Measurements from ENCODE around the gene KRTAP10-9.
"Not testable (repeated sequence)": the region's sequence is repeated elsewhere in the genome, so short reads cannot be mapped to it uniquely, and the experiment has no call there.

Gene KRTAP10-9

GRCh38 chr21:44599264-44600029 is 27.4 kb upstream of the KRTAP10-9 start:
- no peak for TF ChIP-seq EZH2phosphoT487 (conservative IDR thresholded peaks at IDR 0.05; ENCODE audit: low read length)
- TF ChIP-seq, protein P1, sequence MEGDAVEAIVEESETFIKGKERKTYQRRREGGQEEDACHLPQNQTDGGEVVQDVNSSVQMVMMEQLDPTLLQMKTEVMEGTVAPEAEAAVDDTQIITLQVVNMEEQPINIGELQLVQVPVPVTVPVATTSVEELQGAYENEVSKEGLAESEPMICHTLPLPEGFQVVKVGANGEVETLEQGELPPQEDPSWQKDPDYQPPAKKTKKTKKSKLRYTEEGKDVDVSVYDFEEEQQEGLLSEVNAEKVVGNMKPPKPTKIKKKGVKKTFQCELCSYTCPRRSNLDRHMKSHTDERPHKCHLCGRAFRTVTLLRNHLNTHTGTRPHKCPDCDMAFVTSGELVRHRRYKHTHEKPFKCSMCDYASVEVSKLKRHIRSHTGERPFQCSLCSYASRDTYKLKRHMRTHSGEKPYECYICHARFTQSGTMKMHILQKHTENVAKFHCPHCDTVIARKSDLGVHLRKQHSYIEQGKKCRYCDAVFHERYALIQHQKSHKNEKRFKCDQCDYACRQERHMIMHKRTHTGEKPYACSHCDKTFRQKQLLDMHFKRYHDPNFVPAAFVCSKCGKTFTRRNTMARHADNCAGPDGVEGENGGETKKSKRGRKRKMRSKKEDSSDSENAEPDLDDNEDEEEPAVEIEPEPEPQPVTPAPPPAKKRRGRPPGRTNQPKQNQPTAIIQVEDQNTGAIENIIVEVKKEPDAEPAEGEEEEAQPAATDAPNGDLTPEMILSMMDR (IDR thresholded peaks at IDR 0.05; ENCODE audit: insufficient read depth, low read length, poor library complexity, severe bottlenecking) = no peak
- H3K9me2 ChIP-seq (replicated peaks; ENCODE audit: insufficient read depth, low read length) = no peaks in the 10 kb centered on the region

DNA sequence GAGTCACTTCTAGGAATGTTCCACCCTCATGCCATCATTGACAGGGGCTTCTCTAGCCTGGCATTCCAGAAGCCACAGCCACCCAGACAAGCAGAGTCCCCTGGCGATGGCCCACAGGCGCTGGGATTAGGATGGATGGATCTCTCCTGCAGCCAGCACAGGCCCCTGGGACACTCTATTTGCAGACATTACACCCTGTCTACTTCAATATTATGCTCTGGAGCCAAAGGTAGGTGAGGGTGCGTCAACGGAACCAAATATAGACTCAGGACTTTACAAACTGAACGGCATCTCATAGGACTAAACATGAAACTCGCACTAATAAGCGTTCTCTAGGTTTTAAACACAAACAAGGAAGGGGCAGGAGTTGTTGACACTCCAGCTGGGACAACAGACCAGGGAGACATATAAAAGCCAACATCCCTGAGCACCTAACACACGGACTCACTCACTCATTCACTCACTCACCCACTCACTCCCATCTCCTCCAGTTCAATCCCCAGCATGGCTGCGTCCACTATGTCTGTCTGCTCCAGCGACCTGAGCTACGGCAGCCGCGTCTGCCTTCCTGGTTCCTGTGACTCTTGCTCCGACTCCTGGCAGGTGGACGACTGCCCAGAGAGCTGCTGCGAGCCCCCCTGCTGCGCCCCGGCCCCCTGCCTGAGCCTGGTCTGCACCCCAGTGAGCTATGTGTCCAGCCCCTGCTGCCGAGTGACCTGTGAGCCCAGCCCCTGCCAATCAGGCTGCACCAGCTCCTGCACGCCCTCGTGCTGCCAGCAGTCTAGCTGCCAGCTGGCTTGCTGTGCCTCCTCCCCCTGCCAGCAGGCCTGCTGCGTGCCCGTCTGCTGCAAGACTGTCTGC is 26.5 kb upstream of the KRTAP10-9 start, which contains the start of gene KRTAP10-7:
Gene KRTAP10-7 (plus strand): TSS at position 480 of the 861 bp plus-strand sequence. CDS start 25 bp downstream, at position 505.
- H3K4me2 ChIP-seq (ENCODE audit: low read depth, low read length, poor library complexity, severe bottlenecking); H3K79me2 ChIP-seq (ENCODE audit: insufficient read depth, low read length); H3K9ac ChIP-seq (ENCODE audit: low read length); H3K27ac ChIP-seq (ENCODE audit: low read depth, low read length); H3K9me2 ChIP-seq (replicated peaks; ENCODE audit: insufficient read depth, low read length); H3K27me3 ChIP-seq (ENCODE audit: low read length); H3K9me3 ChIP-seq (ENCODE audit: insufficient read depth, low read length); H4K20me1 ChIP-seq (ENCODE audit: low read depth, low read length); H3K4me3 ChIP-seq (ENCODE audit: insufficient read depth, low read length, poor library complexity, severe bottlenecking); H3F3A ChIP-seq (ENCODE audit: insufficient read depth); H2AFZ ChIP-seq (ENCODE audit: low read depth, low read length, severe bottlenecking); H3K36me3 ChIP-seq (ENCODE audit: low read length): not testable (repeated sequence)

More at GRCh38 chr21:44599264-44600029, 27.4 kb upstream of the KRTAP10-9 start:
- no peak overlapping the region for H3K27ac ChIP-seq (ENCODE audit: low read depth, low read length)
- H3F3A ChIP-seq (ENCODE audit: insufficient read depth) = no peaks in the 10 kb centered on the region
- no peak overlapping the region for H2AFZ ChIP-seq (ENCODE audit: low read depth, low read length, severe bottlenecking)
- H3K4me3 ChIP-seq (ENCODE audit: insufficient read depth, low read length, poor library complexity, severe bottlenecking) = no peak overlapping the region
- H3K9me3 ChIP-seq (ENCODE audit: insufficient read depth, low read length) = no peaks in the 10 kb centered on the region
- no peaks in the 10 kb centered on the region for H4K20me1 ChIP-seq (ENCODE audit: low read depth, low read length)
- H3K79me2 ChIP-seq (ENCODE audit: insufficient read depth, low read length) = no peaks in the 10 kb centered on the region
- no peak overlapping the region for H3K9ac ChIP-seq (ENCODE audit: low read length)
- H3K4me2 ChIP-seq (ENCODE audit: low read depth, low read length, poor library complexity, severe bottlenecking) = no peak overlapping the region
- H3K36me3 ChIP-seq (ENCODE audit: low read length) = no peaks in the 10 kb centered on the region
- no peaks in the 10 kb centered on the region for H3K27me3 ChIP-seq (ENCODE audit: low read length)

DNA sequence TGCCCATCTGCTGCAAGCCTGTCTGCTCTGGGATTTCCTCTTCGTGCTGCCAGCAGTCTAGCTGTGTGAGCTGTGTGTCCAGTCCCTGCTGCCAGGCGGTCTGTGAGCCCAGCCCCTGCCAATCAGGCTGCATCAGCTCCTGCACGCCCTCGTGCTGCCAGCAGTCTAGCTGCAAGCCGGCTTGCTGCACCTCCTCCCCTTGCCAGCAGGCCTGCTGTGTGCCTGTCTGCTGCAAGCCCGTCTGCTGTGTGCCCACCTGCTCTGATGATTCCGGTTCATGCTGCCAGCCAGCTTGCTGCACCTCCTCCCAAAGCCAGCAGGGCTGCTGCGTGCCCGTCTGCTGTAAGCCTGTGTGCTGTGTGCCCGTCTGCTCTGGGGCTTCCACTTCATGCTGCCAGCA is 25.8 kb upstream of the KRTAP10-9 start:
- H3K79me2 ChIP-seq (ENCODE audit: insufficient read depth, low read length); H3K27me3 ChIP-seq (ENCODE audit: low read length); H4K20me1 ChIP-seq (ENCODE audit: low read depth, low read length); H3K36me3 ChIP-seq (ENCODE audit: low read length); H3K4me3 ChIP-seq (ENCODE audit: insufficient read depth, low read length, poor library complexity, severe bottlenecking); H3K4me2 ChIP-seq (ENCODE audit: low read depth, low read length, poor library complexity, severe bottlenecking); H3K9me3 ChIP-seq (ENCODE audit: insufficient read depth, low read length); H3K27ac ChIP-seq (ENCODE audit: low read depth, low read length); H3F3A ChIP-seq (ENCODE audit: insufficient read depth); H3K9me2 ChIP-seq (replicated peaks; ENCODE audit: insufficient read depth, low read length); H3K9ac ChIP-seq (ENCODE audit: low read length); H2AFZ ChIP-seq (ENCODE audit: low read depth, low read length, severe bottlenecking): not testable (repeated sequence)

- no peaks in the 10 kb centered on the region for H3K9me3 ChIP-seq (ENCODE audit: insufficient read depth, low read length)
- H3F3A ChIP-seq (ENCODE audit: insufficient read depth) = no peaks in the 10 kb centered on the region
- no peaks in the 10 kb centered on the region for H4K20me1 ChIP-seq (ENCODE audit: low read depth, low read length)
- no peaks in the 10 kb centered on the region for H3K9me2 ChIP-seq (replicated peaks; ENCODE audit: insufficient read depth, low read length)
- no peaks in the 10 kb centered on the region for H3K27me3 ChIP-seq (ENCODE audit: low read length)
- no peaks in the 10 kb centered on the region for H3K79me2 ChIP-seq (ENCODE audit: insufficient read depth, low read length)
- no peak overlapping the region for H3K27ac ChIP-seq (ENCODE audit: low read depth, low read length)
- TF ChIP-seq, protein P1 (IDR thresholded peaks at IDR 0.05; ENCODE audit: insufficient read depth, low read length, poor library complexity, severe bottlenecking) = no peak
- no peak for TF ChIP-seq EZH2phosphoT487 (conservative IDR thresholded peaks at IDR 0.05; ENCODE audit: low read length)
- H3K9ac ChIP-seq (ENCODE audit: low read length) = no peak overlapping the region
- H3K36me3 ChIP-seq (ENCODE audit: low read length) = no peaks in the 10 kb centered on the region
- H2AFZ ChIP-seq (ENCODE audit: low read depth, low read length, severe bottlenecking) = no peak overlapping the region
- no peak overlapping the region for H3K4me3 ChIP-seq (ENCODE audit: insufficient read depth, low read length, poor library complexity, severe bottlenecking)
- no peak overlapping the region for H3K4me2 ChIP-seq (ENCODE audit: low read depth, low read length, poor library complexity, severe bottlenecking)
Observed at GRCh38 chr21:44601596-44602462, 25.1 kb upstream of the KRTAP10-9 start.
